Endothelial cell of umbilical vein (primary cell): ENCODE measurements around the gene MINDY4B. TPM values are rescaled to one million over a fixed set of nuclear protein-coding genes. Genes with fewer than 3 reads are reported as not detected.

ENCODE experiments used
- BruUV-seq: library from RNA; stranded (reverse); fragments of 400-500 nt; replicated peaks from 2 replicates; lab custom pipeline; 2021; lab: Mats Ljungman, UMichigan
- CTCF ChIA-PET: fragments of 300-600, 350-600 bp; sonication (Branson Sonifier 250); formaldehyde crosslinking; loops from one replicate; lab custom pipeline; 2021; ENCODE audit warnings: antibody characterized with exemption, inconsistent platforms; lab: Charles Lee
- POLR2A ChIA-PET: fragments of 300-600, 350-600 bp; sonication (Branson Sonifier 250); formaldehyde crosslinking; loops from one replicate; lab custom pipeline; 2021; ENCODE audit warnings: antibody characterized with exemption, inconsistent platforms; lab: Charles Lee
- DNase-seq: peaks from one replicate; pipeline ENCODE4 v3.0.0-alpha.2; 2011; ENCODE audit warnings: low read depth, low spot score
- FAIRE-seq: peaks from 2 replicates; lab custom pipeline; 2011; peaks lifted over from hg19 to GRCh38; lab: Jason Lieb, UNC
- H2AFZ ChIP-seq: 2 replicates; pipeline ENCODE4 v1.6.0; 2012; ENCODE audit warnings: low read depth, low read length, control low read depth, inconsistent platforms
- H3K27ac ChIP-seq: 2 replicates; pipeline ENCODE4 v1.5.1; 2011; ENCODE audit warnings: low read depth, mild to moderate bottlenecking, control low read depth, low read length, moderate library complexity; ENCODE audit not compliant: insufficient read depth
- H3K27me3 ChIP-seq, 2 experiments: 2 replicates each; pipeline versions ENCODE4 v1.6.0 to v1.6.1; 2011; ENCODE audit warnings: low read length in 2 of 2, mixed read lengths in 1 of 2; ENCODE audit not compliant: control insufficient read depth in 2 of 2, insufficient read depth in 2 of 2
- H3K36me3 ChIP-seq, 2 experiments: 2 replicates in 1 of 2; 3 replicates in 1 of 2; pipeline ENCODE4 v1.5.1; 2011; ENCODE audit warnings: low read length in 2 of 2, mild to moderate bottlenecking in 1 of 2, moderate library complexity in 1 of 2; ENCODE audit not compliant: control insufficient read depth in 2 of 2, insufficient read depth in 2 of 2; ENCODE audit errors: extremely low read depth in 1 of 2
- H3K4me1 ChIP-seq: 3 replicates; pipeline ENCODE4 v1.5.1; 2011; ENCODE audit warnings: mild to moderate bottlenecking, low read length; ENCODE audit not compliant: control insufficient read depth, insufficient read depth; ENCODE audit errors: extremely low read depth
- H3K4me2 ChIP-seq: 2 replicates; pipeline ENCODE4 v1.6.1; 2011; ENCODE audit warnings: low read length, control low read depth, mixed read lengths; ENCODE audit not compliant: insufficient read depth
- H3K4me3 ChIP-seq, 3 experiments: fragments of 200-600 bp in 1 of 3; sonication (generic), shearing (Covaris generic) in 1 of 3; replicated peaks in 1 of 3; 2 replicates each; pipeline ENCODE4 v1.5.1; 2011 to 2016; ENCODE audit warnings: control low read depth in 3 of 3, low read length in 3 of 3, mild to moderate bottlenecking in 2 of 3, inconsistent platforms in 1 of 3, low read depth in 1 of 3, moderate library complexity in 1 of 3; ENCODE audit not compliant: insufficient read depth in 1 of 3
- H3K79me2 ChIP-seq: 2 replicates; pipeline ENCODE4 v1.6.0; 2012; ENCODE audit warnings: low read length, inconsistent platforms; ENCODE audit not compliant: control insufficient read depth, insufficient read depth
- H3K9ac ChIP-seq: replicated peaks from 2 replicates; pipeline ENCODE3; 2011; ENCODE audit warnings: low read length, control low read depth; ENCODE audit not compliant: insufficient read depth; ENCODE audit errors: extremely low read depth
- H3K9me1 ChIP-seq: replicated peaks from 3 replicates; pipeline ENCODE4 v1.6.0; 2011; ENCODE audit warnings: mild to moderate bottlenecking, low read length; ENCODE audit not compliant: control insufficient read depth, insufficient read depth; ENCODE audit errors: extremely low read depth
- H3K9me3 ChIP-seq: replicated peaks from 2 replicates; pipeline ENCODE4 v1.5.1; 2012; ENCODE audit warnings: low read length, inconsistent platforms; ENCODE audit not compliant: control insufficient read depth, insufficient read depth
- H4K20me1 ChIP-seq: replicated peaks from 2 replicates; pipeline ENCODE3; 2011; ENCODE audit warnings: mild to moderate bottlenecking, low read length; ENCODE audit not compliant: control insufficient read depth, insufficient read depth; ENCODE audit errors: extremely low read depth
- EZH2 ChIP-seq: IDR thresholded peaks from 2 replicates; pipeline ENCODE4 v1.6.1; 2012; ENCODE audit warnings: borderline replicate concordance, low read depth, mild to moderate bottlenecking, moderate library complexity, low read length, inconsistent platforms; ENCODE audit not compliant: severe bottlenecking
- FOS ChIP-seq: IDR thresholded peaks from 2 replicates; pipeline ENCODE4 v1.6.1; 2011; ENCODE audit warnings: mild to moderate bottlenecking, low read length, moderate library complexity, borderline replicate concordance; ENCODE audit not compliant: insufficient read depth
- GATA2 ChIP-seq: IDR thresholded peaks from 2 replicates; pipeline ENCODE4 v1.7.0; 2011; ENCODE audit warnings: low read depth, mild to moderate bottlenecking, moderate library complexity, mixed read lengths, low read length; ENCODE audit not compliant: insufficient read length, insufficient read depth
- JUN ChIP-seq: IDR thresholded peaks from 2 replicates; pipeline ENCODE4 v1.6.1; 2011; ENCODE audit warnings: borderline replicate concordance, low read depth; ENCODE audit not compliant: insufficient read length, insufficient read depth
- MYC ChIP-seq: IDR thresholded peaks from one replicate; pipeline ENCODE4 v1.6.1; 2011; ENCODE audit warnings: mild to moderate bottlenecking, low read depth, low read length
- POLR2A ChIP-seq: IDR thresholded peaks from 2 replicates; pipeline ENCODE4 v1.6.1; 2012; ENCODE audit warnings: low read depth, mild to moderate bottlenecking, control low read depth, low read length
- POLR2AphosphoS5 ChIP-seq: IDR thresholded peaks from 2 replicates; pipeline ENCODE4 v1.6.1; 2012; ENCODE audit warnings: low read depth, mild to moderate bottlenecking, control low read depth, low read length, moderate library complexity; ENCODE audit not compliant: insufficient read depth
- dilution Hi-C: fragments of 300-500 bp; cut with MboI; formaldehyde crosslinking; loops from one replicate; pipeline ENCODE4 v1.15.0; 2019; ENCODE audit warnings: low sequenced_read_pairs; ENCODE audit not compliant: extremely low pct_ligation_motif_present
- intact Hi-C: fragments of 100-400 bp; cut with micrococcal nuclease; formaldehyde crosslinking; loops from one replicate; pipeline ENCODE4 v1.10.0; 2022
- polyA plus RNA-seq, 4 experiments: library from polyadenylated mRNA; depleted of rRNA in 3 of 4; stranded (reverse) in 3 of 4; unstranded in 1 of 4; fragments of >200 nt; gene quantifications; 2 replicates each; pipeline versions ENCODE4 v1.2.1 to v1.2.3, GENCODE V29; 2011 to 2012; ENCODE audit warnings: missing spikeins in 1 of 4
- total RNA-seq: library from RNA; stranded (reverse); gene quantifications from 2 replicates; pipeline ENCODE4 v1.2.3, GENCODE V29; 2021
- TF ChIP-seq, protein P1 (sequence below): IDR thresholded peaks from 2 replicates; pipeline ENCODE4 v1.6.1; 2011; ENCODE audit not compliant: insufficient read depth, insufficient read length
- TF ChIP-seq, protein P2 (sequence below), 2 donors: IDR thresholded peaks; 1 replicate in 1 of 2; 2 replicates in 1 of 2; pipeline ENCODE4 v1.5.1; 2011; ENCODE audit warnings: low read length in 2 of 2, mild to moderate bottlenecking in 2 of 2, moderate library complexity in 2 of 2, control low read depth in 1 of 2, inconsistent platforms in 1 of 2, low read depth in 1 of 2; ENCODE audit not compliant: insufficient read depth in 1 of 2; ENCODE audit errors: extremely low read depth in 1 of 2

MINDY4B gene
- total and polyA plus RNA-seq, 2 donors (not counting 3 experiments of a cell fraction or from before 2014, with no cell fraction given), result not detected

DNA sequence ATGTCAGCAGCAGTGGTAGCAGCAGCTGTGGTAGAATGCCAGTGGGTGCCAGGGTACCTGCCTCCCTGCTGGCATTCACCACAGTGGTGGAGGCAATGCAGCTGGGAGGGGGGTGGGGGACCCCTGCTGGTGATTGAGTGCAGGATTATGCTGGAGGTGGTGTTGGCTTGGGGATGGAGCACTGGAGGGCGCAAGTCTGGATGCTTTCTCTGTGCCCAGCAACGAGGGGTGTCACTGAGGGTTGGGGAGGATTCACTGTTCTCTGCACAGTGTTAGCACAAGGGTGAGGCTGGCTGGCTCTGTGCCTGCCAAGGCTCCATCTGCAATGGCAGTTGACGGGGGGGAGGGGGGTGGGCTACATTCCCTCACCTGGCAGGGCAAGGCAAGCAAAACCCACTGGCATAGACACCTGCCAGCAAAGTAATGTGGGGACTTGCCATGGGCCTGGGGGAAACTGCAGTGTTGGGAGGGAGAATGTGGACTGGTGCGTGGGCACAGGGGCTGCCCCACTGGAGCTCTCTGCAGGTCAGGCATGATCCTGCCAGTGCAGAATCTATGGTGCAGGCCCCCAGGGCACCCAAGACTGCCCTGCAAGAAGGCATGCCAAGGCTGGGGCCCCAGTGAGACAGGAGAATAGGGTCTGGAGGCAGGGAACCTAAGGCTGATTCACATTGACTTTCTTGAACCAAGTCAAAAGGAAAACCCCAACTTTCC lies 64.3 kb downstream of the MINDY4B start:
- no peak for DNase-seq
- FAIRE-seq, result no peak
- no peaks in the 10 kb centered on the region for H3K79me2 ChIP-seq
- H3K36me3 ChIP-seq, result no peaks in the 10 kb centered on the region
- no TSS peak for BruUV-seq
- no peaks in the 10 kb centered on the region for H3K9me3 ChIP-seq
- intact Hi-C loops (no loop called here), dilution Hi-C loops (no loop called here)
- H3K9ac ChIP-seq, result no peak overlapping the region
- no peak overlapping the region for H3K4me2 ChIP-seq
- no peak overlapping the region for H3K27ac ChIP-seq
- no peak overlapping the region for H2AFZ ChIP-seq
- peaks cover 4 to 10% of the 10 kb centered on the region in 2 experiments for H3K27me3 ChIP-seq
- no peaks in the 10 kb centered on the region for H3K4me1 ChIP-seq
- H3K9me1 ChIP-seq, result no peaks in the 10 kb centered on the region
- ChIA-PET POLR2A (no interaction called here), CTCF (interaction anchor here (0.6 kb wide), 1 partner anchor 322 kb away, joined by 3 read pairs; no protein-coding TSS in a partner anchor)
- no peaks in the 10 kb centered on the region for H4K20me1 ChIP-seq
- no peak overlapping the region for H3K4me3 ChIP-seq
- TF ChIP-seq JUN (no peak), GATA2 (no peak), POLR2A (no peak), POLR2AphosphoS5 (no peak)

DNA sequence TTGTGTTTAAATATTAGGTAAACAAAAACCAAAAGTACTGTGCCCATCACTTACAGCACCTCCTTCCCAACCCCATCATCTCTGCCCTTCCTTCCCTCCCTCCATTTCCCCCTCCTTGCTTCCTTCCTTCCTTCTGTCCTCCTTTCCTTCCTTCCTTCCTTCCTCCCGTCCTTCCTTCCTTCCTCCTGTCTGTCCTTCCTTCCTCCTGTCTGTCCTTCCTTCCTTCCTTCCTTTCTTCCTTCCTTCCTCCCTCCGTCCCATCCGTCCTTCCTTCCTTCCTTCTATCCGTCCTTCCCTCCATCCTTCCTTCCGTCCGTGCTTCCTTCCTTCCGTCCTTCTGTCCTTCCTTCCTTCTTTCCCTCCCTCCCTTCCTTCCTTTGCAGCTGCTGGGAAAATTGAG lies 74.5 kb downstream of the MINDY4B start:
- BruUV-seq, result no TSS peak
- dilution Hi-C loops (no loop called here), intact Hi-C loops (no loop called here)
- no peaks in the 10 kb centered on the region for H4K20me1 ChIP-seq
- H3K9me3 ChIP-seq, result no peaks in the 10 kb centered on the region
- no peak overlapping the region for H2AFZ ChIP-seq
- POLR2A ChIA-PET, result no interaction called here
- no peak overlapping the region for H3K27ac ChIP-seq
- FAIRE-seq (no peak), DNase-seq (no peak)
- H3K4me1 ChIP-seq, result no peaks in the 10 kb centered on the region
- TF ChIP-seq POLR2A (no peak), POLR2AphosphoS5 (no peak), JUN (no peak), MYC (no peak), EZH2 (no peak), GATA2 (no peak), FOS (no peak)
- TF ChIP-seq, protein P1, sequence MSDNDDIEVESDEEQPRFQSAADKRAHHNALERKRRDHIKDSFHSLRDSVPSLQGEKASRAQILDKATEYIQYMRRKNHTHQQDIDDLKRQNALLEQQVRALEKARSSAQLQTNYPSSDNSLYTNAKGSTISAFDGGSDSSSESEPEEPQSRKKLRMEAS, result no peak
- TF ChIP-seq, protein P2, sequence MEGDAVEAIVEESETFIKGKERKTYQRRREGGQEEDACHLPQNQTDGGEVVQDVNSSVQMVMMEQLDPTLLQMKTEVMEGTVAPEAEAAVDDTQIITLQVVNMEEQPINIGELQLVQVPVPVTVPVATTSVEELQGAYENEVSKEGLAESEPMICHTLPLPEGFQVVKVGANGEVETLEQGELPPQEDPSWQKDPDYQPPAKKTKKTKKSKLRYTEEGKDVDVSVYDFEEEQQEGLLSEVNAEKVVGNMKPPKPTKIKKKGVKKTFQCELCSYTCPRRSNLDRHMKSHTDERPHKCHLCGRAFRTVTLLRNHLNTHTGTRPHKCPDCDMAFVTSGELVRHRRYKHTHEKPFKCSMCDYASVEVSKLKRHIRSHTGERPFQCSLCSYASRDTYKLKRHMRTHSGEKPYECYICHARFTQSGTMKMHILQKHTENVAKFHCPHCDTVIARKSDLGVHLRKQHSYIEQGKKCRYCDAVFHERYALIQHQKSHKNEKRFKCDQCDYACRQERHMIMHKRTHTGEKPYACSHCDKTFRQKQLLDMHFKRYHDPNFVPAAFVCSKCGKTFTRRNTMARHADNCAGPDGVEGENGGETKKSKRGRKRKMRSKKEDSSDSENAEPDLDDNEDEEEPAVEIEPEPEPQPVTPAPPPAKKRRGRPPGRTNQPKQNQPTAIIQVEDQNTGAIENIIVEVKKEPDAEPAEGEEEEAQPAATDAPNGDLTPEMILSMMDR (IDR thresholded peaks at IDR 0.05; ENCODE audit: extremely low read depth in 1 of 2, insufficient read depth in 1 of 2, low read depth in 1 of 2, low read length in 2 of 2), result no peak
- H3K27me3 ChIP-seq, result no peaks in the 10 kb centered on the region
- no peaks in the 10 kb centered on the region for H3K9me1 ChIP-seq
- no peaks in the 10 kb centered on the region for H3K36me3 ChIP-seq
- no peak overlapping the region for H3K4me2 ChIP-seq
- H3K9ac ChIP-seq, result no peak overlapping the region
- H3K4me3 ChIP-seq, result no peak overlapping the region
- CTCF ChIA-PET, result interaction anchor here (1.2 to 1.5 kb wide), 2 partner anchors 34 to 67 kb away, joined by 4 to 5 read pairs; partner anchors contain the start of gene SIAH2
- no peaks in the 10 kb centered on the region for H3K79me2 ChIP-seq
